ENCODE results near the gene DACT3. TPM values are rescaled to one million over a fixed set of nuclear protein-coding genes. Genes with fewer than 3 reads are reported as not detected.

Gene DACT3
- total RNA-seq, 1 donor from 2014 or later: 10.0 TPM

DNA sequence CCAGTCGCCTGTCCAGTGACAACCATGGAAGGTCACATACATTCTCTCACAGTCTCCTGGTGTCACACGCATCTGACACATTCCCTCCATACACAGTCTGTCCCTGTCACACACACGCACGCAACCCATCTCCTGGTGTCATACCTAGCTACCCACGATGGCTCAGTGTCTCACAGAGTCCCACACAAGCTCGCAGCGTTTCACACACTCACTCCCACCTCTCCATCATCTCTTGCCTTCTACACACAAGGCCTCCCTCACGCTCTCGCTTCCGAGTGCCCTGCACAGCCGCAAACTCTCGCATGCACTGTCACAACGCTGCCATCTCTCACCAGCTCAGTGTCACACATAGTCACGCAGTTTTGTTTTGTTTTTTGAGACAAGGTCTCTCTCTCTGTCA lies 23.8 kb downstream of the DACT3 start:
- no peaks in the 10 kb centered on the region for H3K9me3 ChIP-seq
- H3K27ac ChIP-seq: no peak overlapping the region
- peaks cover 26% of the 10 kb centered on the region for H3K4me1 ChIP-seq
- ATAC-seq (no peak), DNase-seq (no peak)
- no peak for TF ChIP-seq CTCF (IDR thresholded peaks at IDR 0.05)
- peaks cover 23% of the 10 kb centered on the region for H3K27me3 ChIP-seq
- intact Hi-C loops (cut with DNase I): no loop called here
- H3K4me3 ChIP-seq: no peak overlapping the region
- H3K36me3 ChIP-seq: no peaks in the 10 kb centered on the region

DNA sequence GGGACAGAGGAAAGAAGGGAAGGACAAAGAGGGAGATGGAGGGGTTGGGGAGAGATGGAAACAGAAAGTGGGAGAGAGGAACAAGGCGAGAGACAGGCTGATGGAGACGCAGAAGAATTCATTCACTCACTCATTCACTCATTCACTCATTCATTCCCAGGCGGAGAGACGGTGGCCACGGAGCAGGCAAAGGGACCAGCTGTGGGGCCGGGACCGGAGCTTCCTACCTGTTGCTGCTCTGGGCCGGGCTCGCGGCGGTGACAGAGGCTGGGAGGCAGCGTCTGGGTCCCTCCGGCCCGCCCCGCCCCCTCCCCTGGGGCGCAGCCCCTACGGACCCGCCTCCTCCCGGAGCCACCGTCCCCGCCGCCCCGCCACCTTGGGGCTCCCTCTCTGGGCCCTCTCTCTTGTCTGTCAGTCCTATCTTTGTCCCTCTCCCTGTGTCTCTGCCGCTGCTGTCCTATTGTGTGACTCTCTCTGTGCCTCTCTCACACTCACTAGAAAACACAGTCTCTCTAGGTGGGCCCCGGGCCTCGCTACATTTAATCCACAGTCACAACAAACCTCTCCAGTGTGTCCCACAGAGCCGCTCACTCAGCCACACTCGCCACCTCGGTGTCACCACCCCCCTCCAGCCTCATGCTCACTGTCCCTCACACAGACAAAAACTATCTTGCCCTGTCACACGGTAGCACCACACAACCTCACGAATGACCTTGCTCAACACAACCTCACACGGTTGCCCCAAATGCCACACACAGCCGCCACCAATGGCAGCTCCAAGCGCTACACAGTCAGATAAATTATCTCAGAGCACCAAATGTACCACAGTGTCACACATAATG lies 24.8 kb downstream of the DACT3 start, which contains the start of gene GNG8:
Gene GNG8, minus strand, starts transcription at position 283 of the 842 bp plus-strand sequence. CDS start 1,520 bp downstream, outside the sequence.
- DNase-seq (no peak), ATAC-seq (no peak)
- H3K4me1 ChIP-seq: peaks cover 26% of the 10 kb centered on the region
- H3K36me3 ChIP-seq: no peaks in the 10 kb centered on the region
- TF ChIP-seq CTCF (IDR thresholded peaks at IDR 0.05): no peak
- no peak within 1 kb of the TSS for H3K27ac ChIP-seq
- intact Hi-C loops (cut with DNase I): no loop called here
- H3K27me3 ChIP-seq: peaks cover 28% of the 10 kb centered on the region
- no peak within 1 kb of the TSS for H3K4me3 ChIP-seq
- no peaks in the 10 kb centered on the region for H3K9me3 ChIP-seq

GRCh38 chr19:46634656-46635218 lies 26.2 kb downstream of the DACT3 start:
- Histone ChIP-seq H3K36me3 (no peaks in the 10 kb centered on the region), H3K4me3 (no peak overlapping the region), H3K4me1 (peaks cover 29% of the 10 kb centered on the region), H3K27me3 (peaks cover 21% of the 10 kb centered on the region), H3K9me3 (no peaks in the 10 kb centered on the region), H3K27ac (no peak overlapping the region)
- no peak for TF ChIP-seq CTCF (IDR thresholded peaks at IDR 0.05)
- DNase-seq: peak; percentile 67
- intact Hi-C loops (cut with DNase I): no loop called here
- no peak for ATAC-seq

DNA sequence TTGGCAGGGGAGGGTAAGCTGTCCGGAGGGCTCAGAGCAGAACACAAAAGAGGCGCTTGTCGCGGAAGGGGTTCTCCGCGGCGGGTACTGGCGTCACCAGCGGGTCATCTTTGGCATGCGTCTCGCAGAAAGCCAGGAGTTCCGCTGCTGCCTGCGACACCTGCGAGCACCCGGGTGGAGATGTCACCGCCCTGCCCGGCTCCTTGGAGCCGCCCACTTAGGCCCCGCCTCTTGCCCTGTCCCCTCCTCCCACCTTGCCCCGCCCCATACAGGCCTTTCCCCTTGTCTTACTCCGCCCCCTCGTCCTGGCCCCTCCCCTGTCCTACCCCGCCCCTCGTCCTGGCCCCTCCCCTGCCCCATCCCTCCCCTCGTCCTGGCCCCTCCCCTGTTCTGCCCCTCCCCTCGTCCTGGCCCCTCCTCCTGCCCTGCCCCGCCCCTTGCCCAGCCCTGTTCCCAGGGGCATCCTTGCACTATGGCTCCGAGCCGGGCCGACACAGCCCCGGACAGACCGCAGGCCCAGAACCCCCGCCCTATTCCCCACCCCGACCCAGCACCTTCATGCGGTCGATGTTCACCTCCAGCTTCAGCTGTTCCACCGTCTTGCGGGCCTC lies 26.8 kb downstream of the DACT3 start:
- H3K4me1 ChIP-seq: peaks cover 27% of the 10 kb centered on the region
- peaks cover 21% of the 10 kb centered on the region for H3K27me3 ChIP-seq
- H3K36me3 ChIP-seq: no peaks in the 10 kb centered on the region
- DNase-seq (peak; percentile 92), ATAC-seq (peak; percentile 87)
- peak overlapping the region; percentile 33 for H3K4me3 ChIP-seq
- intact Hi-C loops (cut with DNase I): no loop called here
- no peaks in the 10 kb centered on the region for H3K9me3 ChIP-seq
- no peak overlapping the region for H3K27ac ChIP-seq
- no peak for TF ChIP-seq CTCF (IDR thresholded peaks at IDR 0.05)

- H3K4me1 ChIP-seq: peaks cover 19% of the 10 kb centered on the region
- H3K27me3 ChIP-seq: peaks cover 21% of the 10 kb centered on the region
- no peak overlapping the region for H3K4me3 ChIP-seq
- no peak for TF ChIP-seq CTCF (IDR thresholded peaks at IDR 0.05)
- DNase-seq: no peak
- intact Hi-C loops (cut with DNase I): no loop called here
- no peak overlapping the region for H3K27ac ChIP-seq
- H3K9me3 ChIP-seq: no peaks in the 10 kb centered on the region
- no peak for ATAC-seq
- H3K36me3 ChIP-seq: no peaks in the 10 kb centered on the region
Measured at GRCh38 chr19:46633130-46633529, 27.9 kb downstream of the DACT3 start.

Data from upper lobe of right lung (tissue), 1 donor.